ENCODE data around the gene ZC3HAV1. TPM values are rescaled to one million over a fixed set of nuclear protein-coding genes. Genes with fewer than 3 reads are reported as not detected.
"Not testable (repeated sequence)": the region's sequence is repeated elsewhere in the genome, so short reads cannot be mapped to it uniquely, and the experiment has no call there.

ZC3HAV1 gene
- total RNA-seq, 1 donor from 2014 or later: 43.6 TPM

DNA sequence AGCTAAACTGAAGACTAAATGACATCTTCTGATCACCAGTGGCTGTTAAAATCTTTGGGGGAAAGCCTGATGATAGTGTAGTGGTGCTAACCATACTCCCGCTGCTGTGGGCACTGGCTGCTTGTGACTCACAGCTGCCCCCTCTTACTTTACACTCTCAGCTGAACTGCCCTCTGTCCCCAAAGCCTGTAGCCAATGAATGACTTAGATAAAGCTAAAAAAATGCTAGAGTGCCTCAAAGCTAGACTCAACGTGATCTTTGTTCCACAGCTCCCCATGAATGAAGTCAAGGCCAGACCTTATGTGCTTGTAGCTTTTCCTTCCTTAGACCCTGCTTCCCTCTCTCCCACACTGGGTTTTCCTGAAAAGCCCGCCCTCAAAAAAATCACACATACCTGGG is 80.2 kb downstream of the ZC3HAV1 start:
- no peak for DNase-seq
- intact Hi-C loops (cut with DNase I): no loop called here
- TF ChIP-seq CTCF (IDR thresholded peaks at IDR 0.05): no peak
- H3K27me3 ChIP-seq (ENCODE audit: low read depth): no peaks in the 10 kb centered on the region
- H3K36me3 ChIP-seq: peaks cover 58% of the 10 kb centered on the region
- no peak overlapping the region for H3K4me3 ChIP-seq
- no peak for ATAC-seq
- peaks cover under 1% of the 10 kb centered on the region for H3K4me1 ChIP-seq
- no peak overlapping the region for H3K27ac ChIP-seq
- no peaks in the 10 kb centered on the region for H3K9me3 ChIP-seq

- ATAC-seq (no peak), DNase-seq (no peak)
- no peak overlapping the region for H3K4me3 ChIP-seq
- H3K4me1 ChIP-seq: no peaks in the 10 kb centered on the region
- no peak for TF ChIP-seq CTCF (IDR thresholded peaks at IDR 0.05)
- no peaks in the 10 kb centered on the region for H3K27me3 ChIP-seq (ENCODE audit: low read depth)
- H3K36me3 ChIP-seq: peaks cover 56% of the 10 kb centered on the region
- intact Hi-C loops (cut with DNase I): no loop called here
- no peak overlapping the region for H3K27ac ChIP-seq
- H3K9me3 ChIP-seq: no peaks in the 10 kb centered on the region
These were observed 83.0 kb downstream of the ZC3HAV1 start for GRCh38 chr7:139026551-139026950.

DNA sequence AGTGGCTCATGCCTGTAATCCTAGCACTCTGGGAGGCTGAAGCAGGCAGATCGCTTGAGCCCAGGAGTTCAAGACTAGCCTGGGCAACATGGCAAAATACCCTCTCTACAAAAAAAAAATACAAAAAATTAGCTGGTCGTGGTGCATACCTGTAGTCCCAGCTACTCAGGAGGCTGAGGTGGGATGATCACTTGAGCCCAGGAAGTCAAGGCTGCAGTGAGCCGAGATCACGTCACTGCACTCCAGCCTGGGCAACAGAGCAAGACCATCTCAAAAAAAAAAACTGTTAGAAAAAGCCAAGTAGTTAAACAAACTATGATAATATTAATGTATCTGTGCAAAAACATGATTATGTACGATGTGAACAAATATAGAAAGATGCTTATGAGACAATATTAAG is 83.7 kb downstream of the ZC3HAV1 start:
- H3K36me3 ChIP-seq: peaks cover 50% of the 10 kb centered on the region
- H3K27me3 ChIP-seq (ENCODE audit: low read depth); DNase-seq; intact Hi-C loops (cut with DNase I); ATAC-seq; H3K9me3 ChIP-seq; H3K4me3 ChIP-seq; H3K27ac ChIP-seq; H3K4me1 ChIP-seq: not testable (repeated sequence)

GRCh38 chr7:139023076-139023475 is 86.4 kb downstream of the ZC3HAV1 start:
- ATAC-seq (no peak), DNase-seq (no peak)
- no peak for TF ChIP-seq CTCF (IDR thresholded peaks at IDR 0.05)
- no peak overlapping the region for H3K27ac ChIP-seq
- no peaks in the 10 kb centered on the region for H3K4me1 ChIP-seq
- no peak overlapping the region for H3K4me3 ChIP-seq
- H3K27me3 ChIP-seq (ENCODE audit: low read depth): no peaks in the 10 kb centered on the region
- peaks cover 28% of the 10 kb centered on the region for H3K36me3 ChIP-seq
- intact Hi-C loops (cut with DNase I): no loop called here
- H3K9me3 ChIP-seq: no peaks in the 10 kb centered on the region

DNA sequence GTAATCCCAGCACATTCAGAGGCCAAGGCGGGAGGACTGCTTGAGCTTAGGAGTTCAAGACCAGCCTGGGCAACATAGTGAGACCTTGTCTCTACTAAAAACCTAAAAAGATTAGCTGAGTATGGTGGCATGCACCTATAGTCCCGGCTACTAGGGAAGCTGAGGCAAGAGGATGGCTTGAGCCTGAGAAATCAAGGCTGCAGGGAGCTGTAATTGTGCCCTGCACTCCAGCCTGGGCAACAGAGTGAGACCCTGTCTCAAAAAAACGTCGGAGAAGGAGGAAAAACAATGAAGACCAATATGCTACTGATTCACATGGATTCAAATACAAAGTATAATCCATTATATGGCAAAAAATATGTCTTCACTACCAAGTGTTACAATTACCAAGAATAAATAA is 87.2 kb downstream of the ZC3HAV1 start:
- Histone ChIP-seq H3K27ac (no peak overlapping the region), H3K9me3 (no peaks in the 10 kb centered on the region), H3K4me1 (no peaks in the 10 kb centered on the region), H3K36me3 (peaks cover 22% of the 10 kb centered on the region), H3K4me3 (no peak overlapping the region), H3K27me3 (ENCODE audit: low read depth) (no peaks in the 10 kb centered on the region)
- ATAC-seq: no peak
- TF ChIP-seq CTCF (IDR thresholded peaks at IDR 0.05): no peak
- intact Hi-C loops (cut with DNase I): no loop called here
- no peak for DNase-seq

- H3K27ac ChIP-seq: no peak overlapping the region
- no peak for TF ChIP-seq CTCF (IDR thresholded peaks at IDR 0.05)
- no peak overlapping the region for H3K4me3 ChIP-seq
- intact Hi-C loops (cut with DNase I): no loop called here
- DNase-seq (no peak), ATAC-seq (no peak)
- H3K36me3 ChIP-seq: peaks cover 3% of the 10 kb centered on the region
- H3K4me1 ChIP-seq: no peaks in the 10 kb centered on the region
- no peaks in the 10 kb centered on the region for H3K27me3 ChIP-seq (ENCODE audit: low read depth)
- H3K9me3 ChIP-seq: no peaks in the 10 kb centered on the region
These were observed 90.6 kb downstream of the ZC3HAV1 start for GRCh38 chr7:139018910-139019309.
